Adipose tissue (tissue), 3 donors: ENCODE measurements around the gene KRT3. TPM values are rescaled to one million over a fixed set of nuclear protein-coding genes. Genes with fewer than 3 reads are reported as not detected.
"Not testable (repeated sequence)": the region's sequence is repeated elsewhere in the genome, so short reads cannot be mapped to it uniquely, and the experiment has no call there.

ENCODE experiments used
- H3K27ac ChIP-seq: one replicate; pipeline ENCODE4 v1.5.1; 2013; ENCODE audit warnings: low read depth, low read length
- WGBS, 3 donors: extraction: QIAGEN DNeasy Blood & Tissue Kit; methylation state at CpG; one replicate each; pipeline ENCODE4 v1.1.7; 2013; 5-methylcytosine and 5-hydroxymethylcytosine counted together
- polyA plus RNA-seq, 3 donors: library from polyadenylated mRNA; stranded (reverse); fragments of 200-250 nt; gene quantifications; one replicate each; pipeline ENCODE4 v1.2.3, GENCODE V29; 2013
- donor health status: healthy with polysubstance abuse.
- donor health status: Bipolar disorder and iron deficiency.
- donor health status: healthy.

Gene KRT3
- polyA plus RNA-seq, 3 donors, result not detected

DNA sequence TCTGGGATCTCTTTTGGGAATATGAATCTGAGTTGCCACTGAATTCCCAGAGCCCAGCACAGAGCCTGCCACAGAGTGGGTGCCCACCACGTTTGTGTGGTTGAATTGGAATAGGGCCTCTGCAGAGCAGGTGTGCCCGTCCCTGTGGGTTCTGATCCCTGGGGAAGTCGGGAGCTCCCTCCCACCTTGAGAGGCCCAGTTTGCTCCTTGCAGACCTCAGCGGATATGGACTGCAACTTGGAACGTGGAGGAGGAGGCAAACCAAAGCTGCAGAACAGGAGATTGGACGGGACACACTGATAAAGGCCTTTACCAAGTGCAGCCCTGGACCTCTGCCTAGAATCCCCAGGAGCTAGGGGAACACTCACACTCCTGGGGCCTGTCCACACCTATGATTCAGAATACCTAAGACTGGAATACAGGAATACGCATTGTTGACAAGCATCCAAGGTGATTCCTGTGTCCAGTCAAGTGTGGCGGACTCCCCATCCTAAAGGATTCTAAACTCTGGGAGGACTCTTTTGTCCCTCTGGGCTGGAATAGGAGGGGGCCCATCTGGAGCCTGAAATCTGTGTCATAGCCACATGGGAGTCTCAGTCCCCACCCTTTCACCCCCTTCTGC, 21.2 kb downstream of the KRT3 start:
- WGBS, 3 donors, result 68 to 70% (median 69%) methylated on average over 8 of the region's 8 CpGs
- no peak overlapping the region for H3K27ac ChIP-seq

DNA sequence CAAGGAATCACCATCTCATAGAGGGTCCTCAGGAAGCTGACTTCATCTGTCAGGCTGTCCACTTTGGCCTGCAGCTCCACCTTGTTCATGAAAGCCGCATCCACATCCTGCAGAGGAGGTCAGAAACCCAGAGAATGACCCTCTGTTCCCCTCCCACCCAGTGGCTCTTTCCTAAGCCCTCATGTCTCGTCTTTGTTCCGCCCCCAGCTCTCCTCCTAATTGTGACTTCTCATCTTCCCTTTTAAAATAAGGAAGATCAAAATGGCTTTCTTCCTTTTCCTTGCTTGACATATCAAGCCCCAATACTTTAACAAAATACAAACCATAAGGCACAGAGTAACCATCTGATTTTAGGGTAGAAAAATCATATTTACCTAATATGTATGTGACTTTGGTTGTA, 23.1 kb downstream of the KRT3 start:
- WGBS, 3 donors, result 62 to 63% (median 63%) methylated on average over 3 of the region's 3 CpGs
- no peak overlapping the region for H3K27ac ChIP-seq

DNA sequence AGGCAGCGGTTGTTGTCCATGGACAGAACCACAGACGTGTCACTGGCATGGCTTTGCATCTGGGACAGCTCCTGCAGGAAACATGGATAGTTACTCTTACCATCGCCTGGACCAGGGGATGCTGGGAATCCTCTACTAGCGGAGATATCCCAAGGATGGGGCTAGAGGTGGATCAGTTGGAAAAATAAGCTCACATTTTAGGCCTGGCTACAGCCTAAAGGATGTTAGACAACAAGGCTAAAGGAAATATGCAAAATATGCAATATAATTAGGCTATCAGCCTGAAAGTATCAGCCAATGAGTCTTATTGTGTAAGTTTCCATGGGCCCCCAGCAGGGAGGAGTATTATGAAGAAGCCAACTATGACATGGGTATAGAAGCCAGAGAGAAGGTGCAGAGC, 23.7 kb downstream of the KRT3 start:
- H3K27ac ChIP-seq, result no peak overlapping the region
- WGBS, 3 donors, result 80 to 90% (median 88%) methylated on average over 4 of the region's 4 CpGs

DNA sequence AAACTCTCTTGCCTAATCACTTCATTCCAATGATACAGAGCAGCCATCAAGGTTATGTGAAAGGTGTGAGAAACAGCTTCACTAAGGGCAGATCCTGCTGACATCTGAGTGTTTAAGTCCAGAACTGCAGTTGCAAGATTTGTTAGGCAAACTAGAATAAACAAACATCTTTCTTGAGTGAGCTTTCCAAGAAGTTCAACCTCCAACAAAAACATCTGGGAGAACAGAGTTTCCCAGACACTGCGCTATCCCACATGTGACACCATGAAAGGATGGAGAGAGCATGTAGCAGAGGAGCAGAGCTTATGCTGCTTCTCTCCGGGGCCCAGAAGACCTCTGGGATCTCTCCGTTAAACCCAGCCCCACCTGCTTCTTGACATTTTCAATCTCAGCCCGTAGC, 24.4 kb downstream of the KRT3 start:
- no peak overlapping the region for H3K27ac ChIP-seq
- WGBS, 3 donors, result 76 to 81% (median 80%) methylated on average over 4 of the region's 4 CpGs

DNA sequence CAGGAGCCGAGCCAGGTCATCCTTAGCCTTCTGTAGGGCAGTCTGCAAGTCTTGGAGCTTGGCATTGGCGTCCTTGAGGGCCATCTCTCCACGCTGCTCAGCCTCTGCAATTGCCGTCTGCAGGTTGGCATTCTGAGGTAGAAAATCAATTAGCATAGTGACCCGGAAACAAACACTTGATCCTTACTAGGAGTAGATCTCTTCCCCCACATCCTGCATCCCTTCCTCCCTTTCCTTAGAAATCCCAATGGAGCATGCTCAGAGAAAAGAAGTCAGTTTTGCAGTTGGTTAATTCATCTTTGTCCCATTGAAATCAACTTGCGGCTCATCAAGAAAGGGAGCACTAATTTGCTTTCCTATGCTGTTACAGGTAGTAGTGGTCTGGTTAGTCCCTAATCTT, 24.8 kb downstream of the KRT3 start:
- H3K27ac ChIP-seq, result no peak overlapping the region
- 70 to 86% (median 76%) methylated on average over 6 of the region's 6 CpGs for WGBS, 3 donors

DNA sequence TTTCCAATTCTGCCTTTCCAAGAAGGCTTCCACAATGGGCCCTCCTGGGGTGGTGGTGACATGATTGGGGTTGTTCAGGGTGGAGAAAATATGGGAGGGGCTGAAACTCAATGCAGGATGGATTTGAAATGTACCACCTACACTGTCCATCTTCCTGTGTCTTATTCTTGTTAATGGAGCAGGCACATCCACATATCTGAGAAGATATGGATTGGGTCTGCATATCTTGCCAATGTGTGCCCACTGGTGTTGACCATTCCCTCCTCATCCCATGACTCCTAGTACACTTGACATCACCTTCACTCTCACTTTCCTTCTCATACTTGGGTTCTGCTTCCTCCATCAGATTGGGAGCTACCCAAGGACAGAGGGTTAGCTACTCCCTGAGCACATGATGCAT, 26.0 kb downstream of the KRT3 start:
- no peak overlapping the region for H3K27ac ChIP-seq

- H3K27ac ChIP-seq, result no peak overlapping the region
- WGBS, 3 donors, result 54 to 73% (median 63%) methylated on average over 3 of the region's 3 CpGs
These were observed 26.6 kb downstream of the KRT3 start for GRCh38 chr12:52769354-52769753.

- 71 to 89% (median 83%) methylated on average over 10 of the region's 10 CpGs for WGBS, 3 donors
- H3K27ac ChIP-seq, result no peak overlapping the region
These were observed 27.3 kb downstream of the KRT3 start for GRCh38 chr12:52768479-52769200.

DNA sequence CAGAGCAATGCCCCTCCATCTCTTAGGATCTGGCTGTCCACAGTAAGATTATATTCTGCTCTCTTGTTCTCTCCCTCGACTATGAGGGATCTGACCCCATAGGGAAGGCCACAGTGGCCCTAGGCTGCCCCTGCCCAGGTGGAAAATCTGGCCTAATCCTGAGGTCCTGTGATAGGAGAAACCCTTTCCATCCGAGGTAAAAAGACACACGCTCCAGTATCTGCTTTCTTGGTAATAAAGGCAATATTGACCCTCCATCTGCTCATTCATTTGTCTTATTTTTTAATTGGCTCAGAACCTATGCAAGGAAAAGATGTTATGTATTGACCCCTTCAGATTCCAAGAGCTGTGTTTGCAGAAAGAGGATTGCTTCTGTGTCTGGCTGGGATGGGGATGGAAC, 28.5 kb downstream of the KRT3 start:
- no peak overlapping the region for H3K27ac ChIP-seq
- 23 to 42% (median 38%) methylated on average over 3 of the region's 3 CpGs for WGBS, 3 donors

- 73 to 92% (median 86%) methylated on average over 1 of the region's 1 CpG for WGBS, 3 donors
- no peak overlapping the region for H3K27ac ChIP-seq
These were observed 28.9 kb downstream of the KRT3 start for GRCh38 chr12:52767020-52767379.

DNA sequence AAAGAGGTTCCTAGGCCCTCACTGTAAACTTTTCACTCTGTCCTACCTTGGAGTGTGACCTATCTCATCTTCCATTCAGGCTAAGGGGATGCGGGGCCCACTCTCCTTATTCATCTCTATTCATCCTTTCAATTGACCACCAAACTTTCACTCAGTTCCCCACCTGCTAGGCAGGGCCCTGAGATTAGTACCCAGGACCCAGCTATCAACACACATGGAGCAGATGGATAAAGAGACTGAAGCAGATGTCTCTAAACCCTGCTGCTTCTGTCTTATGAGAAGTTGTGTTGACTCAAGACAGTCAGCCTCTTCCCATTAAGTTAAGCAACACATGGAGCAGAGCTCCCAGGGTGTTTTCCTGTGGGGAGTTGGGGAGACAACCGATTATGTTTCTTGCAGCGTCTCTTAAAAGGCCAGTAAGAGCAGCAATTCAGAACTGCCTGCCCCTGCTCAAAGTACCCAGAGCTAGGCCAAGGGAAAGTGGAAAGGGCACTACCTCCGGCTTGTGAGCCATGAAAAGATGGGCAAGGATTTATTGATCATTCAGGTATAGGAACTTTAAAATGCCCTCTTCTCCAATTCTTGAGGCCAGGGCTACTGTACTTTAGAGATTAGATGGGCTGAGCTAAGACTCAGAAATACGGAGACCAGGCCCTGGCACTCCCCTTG, 29.4 kb downstream of the KRT3 start:
- no peak overlapping the region for H3K27ac ChIP-seq
- WGBS, 3 donors, result 76 to 94% (median 84%) methylated on average over 5 of the region's 5 CpGs

DNA sequence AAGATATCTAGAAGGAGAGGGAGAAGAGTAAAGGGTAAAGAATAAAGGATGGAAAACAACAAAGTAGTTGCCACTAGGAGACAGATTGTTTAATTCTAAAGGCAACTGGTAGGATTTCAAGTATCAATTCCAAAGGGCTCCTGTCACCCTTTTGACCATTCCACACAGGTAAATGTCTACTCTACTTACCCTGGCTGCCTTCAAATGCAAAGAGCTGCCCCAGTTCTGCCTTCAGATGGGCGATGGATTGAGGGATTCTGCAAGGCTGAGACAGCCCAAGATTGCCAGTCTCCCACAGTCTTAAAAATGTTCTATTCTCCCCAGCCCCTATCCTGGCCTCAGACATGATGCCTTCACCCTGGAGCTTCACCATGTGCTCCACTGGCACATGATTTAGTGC, 30.2 kb downstream of the KRT3 start:
- 43 to 68% (median 65%) methylated on average over 1 of the region's 1 CpG for WGBS, 3 donors
- H3K27ac ChIP-seq, result no peak overlapping the region

DNA sequence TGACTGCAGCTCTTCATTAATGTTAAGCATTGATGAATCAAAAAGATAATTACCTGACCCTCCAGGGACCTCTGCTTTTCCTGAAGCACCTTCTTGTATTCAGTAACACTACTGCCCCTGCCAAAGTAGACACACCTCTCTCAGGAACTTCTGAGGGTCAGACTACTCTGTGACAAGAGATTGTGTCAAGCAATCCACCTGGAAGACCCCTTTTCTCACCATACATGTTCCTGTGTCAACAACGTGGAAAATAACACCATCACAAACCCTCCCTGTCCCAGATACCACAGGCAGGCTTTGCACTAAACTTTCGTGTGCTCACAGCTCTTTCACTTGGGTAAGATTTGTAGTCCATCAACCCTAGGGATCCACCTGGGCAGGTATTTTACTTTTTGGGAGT, 31.9 kb downstream of the KRT3 start:
- 55 to 80% (median 58%) methylated on average over 2 of the region's 2 CpGs for WGBS, 3 donors
- no peak overlapping the region for H3K27ac ChIP-seq

- 73 to 81% (median 79%) methylated on average over 9 of the region's 9 CpGs for WGBS, 3 donors
These were observed 32.8 kb downstream of the KRT3 start for GRCh38 chr12:52763036-52763659.

GRCh38 chr12:52761802-52762201, 34.1 kb downstream of the KRT3 start:
- H3K27ac ChIP-seq, result no peak overlapping the region
- 87 to 96% (median 89%) methylated on average over 2 of the region's 2 CpGs for WGBS, 3 donors

More at GRCh38 chr12:52763036-52763659, 32.8 kb downstream of the KRT3 start:
- no peak overlapping the region for H3K27ac ChIP-seq

GRCh38 chr12:52761218-52761617, 34.7 kb downstream of the KRT3 start:
- not testable (repeated sequence) for H3K27ac ChIP-seq
- WGBS, 3 donors, result 85 to 92% (median 89%) methylated on average over 8 of the region's 8 CpGs

- no peak overlapping the region for H3K27ac ChIP-seq
These were observed 35.3 kb downstream of the KRT3 start for GRCh38 chr12:52760623-52761022.

- WGBS, 3 donors, result 62 to 71% (median 70%) methylated on average over 2 of the region's 2 CpGs
- no peak overlapping the region for H3K27ac ChIP-seq
These were observed 36.2 kb downstream of the KRT3 start for GRCh38 chr12:52759695-52760094.

DNA sequence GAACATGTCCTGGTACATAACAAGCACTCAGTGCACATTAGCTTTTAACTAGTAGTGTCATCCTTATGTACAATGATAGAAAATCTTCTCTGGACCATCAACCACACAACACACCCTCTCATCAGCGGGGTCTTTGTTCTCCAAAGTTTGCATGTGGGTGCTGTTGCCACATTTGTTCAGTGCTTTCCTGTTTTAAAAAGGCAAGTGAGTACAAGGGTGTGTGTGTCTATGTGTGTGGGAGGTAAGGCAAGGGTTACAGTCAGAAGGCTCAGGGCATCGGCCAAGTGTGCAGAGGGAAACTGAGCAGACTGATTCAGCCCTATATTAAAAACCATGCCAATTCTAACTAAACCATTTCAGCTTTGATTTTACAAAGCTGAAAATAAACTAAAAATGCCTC, 36.7 kb downstream of the KRT3 start:
- 39 to 50% (median 50%) methylated on average over 2 of the region's 2 CpGs for WGBS, 3 donors
- H3K27ac ChIP-seq, result no peak overlapping the region
